ENCODE measurements around the gene MCM8.
"Not testable (repeated sequence)": the region's sequence is repeated elsewhere in the genome, so short reads cannot be mapped to it uniquely, and the experiment has no call there.

The MCM8 gene

GRCh38 chr20:6007529-6008103 is 57.2 kb downstream of the MCM8 start:
- no peak for DNase-seq

GRCh38 chr20:6008254-6008653 is 57.8 kb downstream of the MCM8 start:
- no peak for DNase-seq

GRCh38 chr20:6012179-6012578 is 61.7 kb downstream of the MCM8 start:
- no peak for DNase-seq

- DNase-seq = no peak
These were observed 63.6 kb downstream of the MCM8 start for GRCh38 chr20:6014017-6014416.

GRCh38 chr20:6014957-6015356 is 64.5 kb downstream of the MCM8 start:
- no peak for DNase-seq

- DNase-seq = no peak
These were observed 67.0 kb downstream of the MCM8 start for GRCh38 chr20:6017467-6017866.

GRCh38 chr20:6017880-6018279 is 67.4 kb downstream of the MCM8 start:
- no peak for DNase-seq

- DNase-seq = no peak
These were observed 74.3 kb downstream of the MCM8 start for GRCh38 chr20:6024768-6025167.

GRCh38 chr20:6026051-6026450 is 75.6 kb downstream of the MCM8 start:
- no peak for DNase-seq

GRCh38 chr20:6028818-6029217 is 78.4 kb downstream of the MCM8 start:
- no peak for DNase-seq

GRCh38 chr20:6029538-6029937 is 79.1 kb downstream of the MCM8 start:
- DNase-seq = no peak

GRCh38 chr20:6030453-6031080 is 80.1 kb downstream of the MCM8 start:
- no peak for DNase-seq

- not testable (repeated sequence) for DNase-seq
These were observed 82.5 kb downstream of the MCM8 start for GRCh38 chr20:6032907-6033306.

GRCh38 chr20:6034134-6034969 is 83.9 kb downstream of the MCM8 start:
- no peak for DNase-seq

GRCh38 chr20:6036213-6036612 is 85.8 kb downstream of the MCM8 start:
- no peak for DNase-seq

- no peak for DNase-seq
These were observed 86.6 kb downstream of the MCM8 start for GRCh38 chr20:6037082-6037481.

- DNase-seq = no peak
These were observed 87.8 kb downstream of the MCM8 start for GRCh38 chr20:6038256-6038655.

- DNase-seq = no peak
These were observed 89.3 kb downstream of the MCM8 start for GRCh38 chr20:6039766-6040165.

- no peak for DNase-seq
These were observed 90.1 kb downstream of the MCM8 start for GRCh38 chr20:6040540-6040939.

- no peak for DNase-seq
These were observed 90.7 kb downstream of the MCM8 start for GRCh38 chr20:6040958-6041807.

GRCh38 chr20:6041808-6042265 is 91.4 kb downstream of the MCM8 start:
- no peak for DNase-seq

GRCh38 chr20:6044115-6044514 is 93.7 kb downstream of the MCM8 start:
- no peak for DNase-seq

GRCh38 chr20:6045566-6045965 is 95.1 kb downstream of the MCM8 start:
- DNase-seq = no peak
